ENCODE results near the gene GAB2. TPM values are rescaled to one million over a fixed set of nuclear protein-coding genes. Genes with fewer than 3 reads are reported as not detected.
A peak's percentile ranks its signal among the peaks of the same experiment; 100 is the strongest.
"Not testable (repeated sequence)": the region's sequence is repeated elsewhere in the genome, so short reads cannot be mapped to it uniquely, and the experiment has no call there.

The GAB2 gene
- total RNA-seq, 1 donor from 2014 or later = 39.9 TPM

GRCh38 chr11:78281511-78281910 lies 136.1 kb downstream of the GAB2 start:
- no peak for TF ChIP-seq CTCF (IDR thresholded peaks at IDR 0.05; ENCODE audit: unreplicated experiment)
- no peak overlapping the region for H3K27ac Mint-ChIP-seq

DNA sequence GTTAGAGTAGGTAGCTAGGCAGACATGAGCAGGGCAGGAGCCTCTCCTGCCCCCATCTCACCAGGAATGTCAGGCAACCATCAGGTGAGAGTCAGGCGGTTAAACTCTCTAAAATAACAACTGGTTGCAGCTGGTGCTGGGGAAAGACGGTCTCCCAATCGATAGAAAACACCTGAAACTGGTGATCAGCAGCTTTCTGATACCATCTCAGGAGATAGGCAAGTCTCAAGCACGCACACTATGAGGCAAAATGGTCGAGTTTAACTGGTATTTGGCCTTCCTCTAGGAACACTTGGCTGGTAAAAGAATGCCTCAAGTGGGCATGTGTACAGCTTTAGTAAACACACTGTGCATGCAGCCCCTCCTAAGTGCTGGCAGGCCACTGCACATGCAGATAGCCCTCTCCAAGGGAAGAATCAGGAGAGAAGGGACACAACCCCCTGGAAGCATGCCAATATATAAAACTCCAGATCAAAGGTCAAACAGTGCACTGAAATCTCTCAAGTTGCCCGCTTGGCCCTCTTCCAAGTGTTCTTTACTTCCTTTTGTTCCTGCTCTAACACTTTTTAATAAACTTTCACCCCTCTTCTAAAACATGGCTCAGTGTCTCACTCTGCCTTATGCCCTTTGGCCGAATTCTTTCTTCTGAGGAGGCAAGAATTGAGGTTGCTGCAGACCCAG lies 140.2 kb downstream of the GAB2 start:
- peak overlapping the region; percentile 66 for H3K27ac Mint-ChIP-seq
- no peak for TF ChIP-seq CTCF (IDR thresholded peaks at IDR 0.05; ENCODE audit: unreplicated experiment)
- peaks cover 22% of the 10 kb centered on the region for H3K4me1 Mint-ChIP-seq
- H3K4me3 Mint-ChIP-seq = no peak overlapping the region
- DNase-seq (ENCODE audit: low spot score in 2 of 2, unreplicated experiment in 2 of 2) = no peak
- peaks cover 11% of the 10 kb centered on the region for H3K9me3 Mint-ChIP-seq
- H3K27me3 Mint-ChIP-seq (ENCODE audit: low read depth) = no peaks in the 10 kb centered on the region
- H3K36me3 Mint-ChIP-seq = peaks cover 29% of the 10 kb centered on the region

More at GRCh38 chr11:78281511-78281910, 136.1 kb downstream of the GAB2 start:
- DNase-seq (ENCODE audit: low spot score in 2 of 2, unreplicated experiment in 2 of 2) = no peak
- peaks cover 11% of the 10 kb centered on the region for H3K36me3 Mint-ChIP-seq
- no peaks in the 10 kb centered on the region for H3K9me3 Mint-ChIP-seq
- peaks cover 26% of the 10 kb centered on the region for H3K4me1 Mint-ChIP-seq
- H3K4me3 Mint-ChIP-seq = no peak overlapping the region
- H3K27me3 Mint-ChIP-seq (ENCODE audit: low read depth) = no peaks in the 10 kb centered on the region

- H3K9me3 Mint-ChIP-seq = peaks cover 20% of the 10 kb centered on the region
- H3K4me1 Mint-ChIP-seq = peaks cover 22% of the 10 kb centered on the region
- no peak overlapping the region for H3K27ac Mint-ChIP-seq
Observed at GRCh38 chr11:78276311-78276710, 141.3 kb downstream of the GAB2 start.

GRCh38 chr11:78274739-78275138 lies 142.9 kb downstream of the GAB2 start:
- Mint-ChIP-seq H3K27ac (no peak overlapping the region), H3K27me3 (ENCODE audit: low read depth) (no peaks in the 10 kb centered on the region), H3K36me3 (peaks cover 37% of the 10 kb centered on the region), H3K4me3 (no peak overlapping the region), H3K9me3 (peaks cover 21% of the 10 kb centered on the region), H3K4me1 (peaks cover 22% of the 10 kb centered on the region)
- TF ChIP-seq CTCF (IDR thresholded peaks at IDR 0.05; ENCODE audit: unreplicated experiment) = no peak
- no peak for DNase-seq (ENCODE audit: low spot score in 2 of 2, unreplicated experiment in 2 of 2)

More at GRCh38 chr11:78276311-78276710, 141.3 kb downstream of the GAB2 start:
- no peaks in the 10 kb centered on the region for H3K27me3 Mint-ChIP-seq (ENCODE audit: low read depth)
- H3K4me3 Mint-ChIP-seq = no peak overlapping the region
- DNase-seq (ENCODE audit: low spot score in 2 of 2, unreplicated experiment in 2 of 2) = no peak
- no peak for TF ChIP-seq CTCF (IDR thresholded peaks at IDR 0.05; ENCODE audit: unreplicated experiment)
- H3K36me3 Mint-ChIP-seq = peaks cover 40% of the 10 kb centered on the region

DNA sequence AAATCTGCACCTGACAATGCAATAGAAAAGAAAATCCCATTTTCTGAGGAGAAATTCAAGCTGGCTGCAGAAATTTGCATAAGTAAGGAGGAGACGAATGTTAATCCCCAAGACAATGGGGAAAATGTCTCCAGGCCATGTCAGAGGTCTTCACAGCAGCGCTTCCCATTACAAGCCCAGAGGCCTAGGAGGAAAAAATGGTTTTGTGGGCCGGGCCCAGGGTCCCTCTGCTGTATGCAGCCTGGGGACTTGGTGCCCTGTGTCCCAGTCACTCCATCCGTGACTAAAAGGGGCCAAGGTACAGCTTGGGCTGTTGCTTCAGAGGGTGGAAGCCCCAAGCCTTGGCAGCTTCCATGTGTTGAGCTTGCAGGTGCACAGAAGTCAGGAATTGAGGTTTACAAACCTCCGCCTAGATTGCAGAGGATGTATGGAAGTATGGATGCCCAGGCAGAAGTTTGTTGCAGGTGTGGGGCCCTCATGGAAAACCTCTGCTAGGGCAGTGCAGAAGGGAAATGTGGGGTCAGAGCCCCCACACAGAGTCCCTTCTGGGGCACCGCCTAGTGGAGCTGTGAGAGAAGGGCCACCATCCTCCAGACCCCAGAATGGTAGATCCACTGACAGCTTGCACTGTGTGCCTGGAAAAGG lies 144.9 kb downstream of the GAB2 start:
- Mint-ChIP-seq H3K9me3 (peaks cover 21% of the 10 kb centered on the region), H3K4me1 (peaks cover 31% of the 10 kb centered on the region), H3K36me3 (peaks cover 41% of the 10 kb centered on the region)
- not testable (repeated sequence) for H3K27me3 Mint-ChIP-seq (ENCODE audit: low read depth); DNase-seq (ENCODE audit: low spot score in 2 of 2, unreplicated experiment in 2 of 2); H3K27ac Mint-ChIP-seq; H3K4me3 Mint-ChIP-seq

DNA sequence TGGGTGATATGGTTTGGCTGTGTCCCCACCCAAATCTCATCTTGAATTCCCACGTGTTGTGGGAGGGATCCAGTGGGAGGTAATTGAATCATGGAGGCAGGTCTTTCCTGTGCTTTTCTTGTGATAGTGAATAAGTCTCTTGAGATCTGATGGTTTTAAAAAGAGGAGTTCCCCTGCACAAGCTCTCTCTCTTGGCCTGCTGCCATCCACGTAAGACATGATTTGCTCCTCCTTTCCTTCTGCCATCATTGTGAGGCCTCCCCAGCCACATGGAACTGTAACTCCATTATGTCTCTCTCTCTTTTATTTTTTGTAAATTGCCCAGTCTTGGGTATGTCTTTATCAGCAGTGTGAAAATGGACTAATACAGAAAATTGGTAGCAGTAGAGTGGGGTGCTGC lies 145.8 kb downstream of the GAB2 start:
- not testable (repeated sequence) for H3K27ac Mint-ChIP-seq; H3K27me3 Mint-ChIP-seq (ENCODE audit: low read depth)

More for the DNA sequence above, 145.8 kb downstream of the GAB2 start:
- DNase-seq (ENCODE audit: low spot score in 2 of 2, unreplicated experiment in 2 of 2); H3K4me3 Mint-ChIP-seq: not testable (repeated sequence)
- Mint-ChIP-seq H3K36me3 (peaks cover 41% of the 10 kb centered on the region), H3K9me3 (peaks cover 21% of the 10 kb centered on the region), H3K4me1 (peaks cover 27% of the 10 kb centered on the region)

Measured in mesothelial cell of epicardium (in vitro differentiated cells).